Renal cortex interstitium (tissue), 15 donors: Measurements from ENCODE around the gene PTPN14. TPM values are rescaled to one million over a fixed set of nuclear protein-coding genes. Genes with fewer than 3 reads are reported as not detected.
"Not testable (repeated sequence)": the region's sequence is repeated elsewhere in the genome, so short reads cannot be mapped to it uniquely, and the experiment has no call there.

ENCODE experiments used
- DNase-seq, 11 donors: peaks; one replicate each; pipeline ENCODE4 v3.0.0-alpha.2; 2013; ENCODE audit warnings: low read depth in 9 of 11, low spot score in 4 of 11; ENCODE audit errors: extremely low read depth in 1 of 11
- long read RNA-seq, 16 experiments: transcript quantifications; one replicate each; lab custom pipeline, GENCODE V29; 2026
- polyA plus RNA-seq, 3 donors: library from polyadenylated mRNA; unstranded; fragments of 120-200 nt; gene quantifications; one replicate each; pipeline ENCODE4 v1.2.1, GENCODE V29; 2013; ENCODE audit not compliant: insufficient read length in 3 of 3

Gene PTPN14
- 10 to 100 TPM; 39.7 to 45.4 (median 43.5) TPM for polyA plus RNA-seq
- long read RNA-seq, donor 1, full-length matches to known transcripts: 1 of 1 reads
- long read RNA-seq, donor 1, partial matches to known transcripts: 0 of 1 reads
- long read RNA-seq, donor 1, other reads (novel, unspliced or antisense): 0 of 1 reads
- long read RNA-seq, donor 2, partial matches to known transcripts: 6 of 6 reads
- long read RNA-seq, donor 2, other reads (novel, unspliced or antisense): 0 of 6 reads
- long read RNA-seq, donor 3: 0 reads
- long read RNA-seq, donor 4, full-length matches to known transcripts: 1 of 1 reads
- long read RNA-seq, donor 4, partial matches to known transcripts: 0 of 1 reads
- long read RNA-seq, donor 4, other reads (novel, unspliced or antisense): 0 of 1 reads
- long read RNA-seq, donor 5: 0 reads
- long read RNA-seq, donor 6, full-length matches to known transcripts: 2 of 13 reads
- long read RNA-seq, donor 6, partial matches to known transcripts: 11 of 13 reads
- long read RNA-seq, donor 6, other reads (novel, unspliced or antisense): 0 of 13 reads
- long read RNA-seq, donor 7, full-length matches to known transcripts: 2 of 2 reads
- long read RNA-seq, donor 7, partial matches to known transcripts: 0 of 2 reads
- long read RNA-seq, donor 7, other reads (novel, unspliced or antisense): 0 of 2 reads
- long read RNA-seq, donor 8, full-length matches to known transcripts: 1 of 24 reads
- long read RNA-seq, donor 8, partial matches to known transcripts: 23 of 24 reads
- long read RNA-seq, donor 8, other reads (novel, unspliced or antisense): 0 of 24 reads
- long read RNA-seq, donor 9, partial matches to known transcripts: 6 of 6 reads
- long read RNA-seq, donor 9, other reads (novel, unspliced or antisense): 0 of 6 reads
- long read RNA-seq, donor 10, partial matches to known transcripts: 7 of 7 reads
- long read RNA-seq, donor 10, other reads (novel, unspliced or antisense): 0 of 7 reads
- long read RNA-seq, donor 11: 0 reads
- long read RNA-seq, donor 12: 0 reads
- long read RNA-seq, donor 13, full-length matches to known transcripts: 1 of 21 reads
- long read RNA-seq, donor 13, partial matches to known transcripts: 20 of 21 reads
- long read RNA-seq, donor 13, other reads (novel, unspliced or antisense): 0 of 21 reads
- long read RNA-seq, donor 14, full-length matches to known transcripts: 1 of 1 reads
- long read RNA-seq, donor 14, partial matches to known transcripts: 0 of 1 reads
- long read RNA-seq, donor 14, other reads (novel, unspliced or antisense): 0 of 1 reads
- long read RNA-seq, donor 15: 0 reads
- long read RNA-seq, donor 16, full-length matches to known transcripts: 5 of 36 reads
- long read RNA-seq, donor 16, partial matches to known transcripts: 31 of 36 reads
- long read RNA-seq, donor 16, other reads (novel, unspliced or antisense): 0 of 36 reads

GRCh38 chr1:214551436-214552173 lies at the start of gene PTPN14:
TSS of gene PTPN14 (minus strand) at chr1:214551602. CDS start at chr1:214464803, 86,799 bp downstream.
- DNase-seq: peak; percentile 90 to 96 (median 93)

- no peak for DNase-seq
Observed at GRCh38 chr1:214593158-214593557, 41.8 kb upstream of the PTPN14 start.

- not testable (repeated sequence) for DNase-seq
Observed at GRCh38 chr1:214591918-214592317, 40.5 kb upstream of the PTPN14 start.

GRCh38 chr1:214590696-214591095 lies 39.3 kb upstream of the PTPN14 start:
- DNase-seq: no peak

- DNase-seq: no peak
Observed at GRCh38 chr1:214588963-214589597, 37.7 kb upstream of the PTPN14 start.

GRCh38 chr1:214587165-214587564 lies 35.8 kb upstream of the PTPN14 start:
- DNase-seq: no peak

GRCh38 chr1:214586621-214587020 lies 35.2 kb upstream of the PTPN14 start:
- no peak for DNase-seq

- DNase-seq: peak in 2 of 11 donors; percentile 19 to 56
Observed at GRCh38 chr1:214584805-214585766, 33.7 kb upstream of the PTPN14 start.

- DNase-seq: no peak
Observed at GRCh38 chr1:214583824-214584554, 32.6 kb upstream of the PTPN14 start.

- no peak for DNase-seq
Observed at GRCh38 chr1:214583113-214583512, 31.7 kb upstream of the PTPN14 start.

GRCh38 chr1:214582289-214582891 lies 31.0 kb upstream of the PTPN14 start:
- DNase-seq: no peak

GRCh38 chr1:214581785-214582184 lies 30.4 kb upstream of the PTPN14 start:
- DNase-seq: no peak

GRCh38 chr1:214579183-214579582 lies 27.8 kb upstream of the PTPN14 start:
- DNase-seq: no peak

GRCh38 chr1:214576120-214576519 lies 24.7 kb upstream of the PTPN14 start:
- not testable (repeated sequence) for DNase-seq

GRCh38 chr1:214574598-214575411 lies 23.4 kb upstream of the PTPN14 start:
- DNase-seq: no peak
